Lung (tissue), 12 donors: ENCODE results near the gene PPP1R8. TPM values are rescaled to one million over a fixed set of nuclear protein-coding genes. Genes with fewer than 3 reads are reported as not detected.
A peak's percentile ranks its signal among the peaks of the same experiment; 100 is the strongest.

ENCODE experiments used
- ATAC-seq: fragments of 200-7000 bp; cut with Tn5 transposase; one replicate; pipeline ENCODE4 v1.9.1; 2020; ENCODE audit warnings: moderate number of reproducible peaks; ENCODE audit not compliant: insufficient read depth, low FRiP score
- DNase-seq, 3 donors: peaks; one replicate each; pipeline ENCODE4 v3.0.0-alpha.2; 2013 to 2017
- H3K27ac ChIP-seq, 2 donors: one replicate each; pipeline ENCODE4 v1.5.1; 2013; ENCODE audit warnings: mild to moderate bottlenecking in 2 of 2, moderate library complexity in 2 of 2, control low read depth in 1 of 2, inconsistent platforms in 1 of 2, low read depth in 1 of 2, low read length in 1 of 2
- H3K27me3 ChIP-seq, 3 donors: one replicate each; pipeline ENCODE4 v1.5.1; 2013; ENCODE audit warnings: low read length in 2 of 3; ENCODE audit not compliant: control insufficient read depth in 3 of 3, insufficient read depth in 3 of 3
- H3K36me3 ChIP-seq, 4 donors: one replicate each; pipeline ENCODE4 v1.5.1; 2013; ENCODE audit warnings: low read length in 4 of 4, mild to moderate bottlenecking in 1 of 4, moderate library complexity in 1 of 4; ENCODE audit not compliant: control insufficient read depth in 4 of 4, insufficient read depth in 4 of 4
- H3K4me1 ChIP-seq, 5 donors: one replicate each; pipeline ENCODE4 v1.5.1; 2013; ENCODE audit warnings: low read length in 5 of 5, mild to moderate bottlenecking in 2 of 5, moderate library complexity in 1 of 5; ENCODE audit not compliant: control insufficient read depth in 5 of 5, insufficient read depth in 5 of 5
- H3K4me3 ChIP-seq: one replicate; pipeline ENCODE4 v1.5.1; 2013; ENCODE audit warnings: mild to moderate bottlenecking, control low read depth, moderate library complexity
- H3K9ac ChIP-seq, 2 donors: one replicate each; pipeline ENCODE4 v1.5.1; 2013; ENCODE audit warnings: low read length in 2 of 2, control low read depth in 1 of 2; ENCODE audit not compliant: insufficient read depth in 1 of 2
- H3K9me3 ChIP-seq, 4 donors: one replicate each; pipeline ENCODE4 v1.5.1; 2013; ENCODE audit warnings: low read length in 3 of 4, mild to moderate bottlenecking in 1 of 4, moderate library complexity in 1 of 4; ENCODE audit not compliant: control insufficient read depth in 4 of 4, insufficient read depth in 3 of 4
- WGBS, 2 donors: extraction: QIAGEN DNeasy Blood & Tissue Kit; methylation state at CpG; one replicate each; pipeline ENCODE4 v1.1.7; 2013; 5-methylcytosine and 5-hydroxymethylcytosine counted together
- polyA plus RNA-seq, 2 donors: library from polyadenylated mRNA; stranded (reverse); fragments of 200-250 nt; gene quantifications; one replicate each; pipeline ENCODE4 v1.2.1, GENCODE V29; 2013
- total RNA-seq, 2 donors: library from RNA; depleted of rRNA in 1 of 2; stranded (reverse); fragments of >200 nt in 1 of 2; gene quantifications; one replicate each; pipeline ENCODE4 v1.2.1, GENCODE V29; 2014 to 2021
- TF ChIP-seq, protein P1 (sequence below): IDR thresholded peaks from 2 replicates; pipeline ENCODE4 v1.5.1; 2012; ENCODE audit warnings: mild to moderate bottlenecking; ENCODE audit errors: control extremely low read depth, extremely low read depth
- donor health status: control.
- donor health status: control.
- donor health status: Bipolar disorder and iron deficiency.
- donor health status: healthy.
- donor health status: DM: yes; HTN: yes; CAD: no.

Gene PPP1R8
- total and polyA plus RNA-seq, 4 donors: 20.9 to 37.0 (median 33.4) TPM

DNA sequence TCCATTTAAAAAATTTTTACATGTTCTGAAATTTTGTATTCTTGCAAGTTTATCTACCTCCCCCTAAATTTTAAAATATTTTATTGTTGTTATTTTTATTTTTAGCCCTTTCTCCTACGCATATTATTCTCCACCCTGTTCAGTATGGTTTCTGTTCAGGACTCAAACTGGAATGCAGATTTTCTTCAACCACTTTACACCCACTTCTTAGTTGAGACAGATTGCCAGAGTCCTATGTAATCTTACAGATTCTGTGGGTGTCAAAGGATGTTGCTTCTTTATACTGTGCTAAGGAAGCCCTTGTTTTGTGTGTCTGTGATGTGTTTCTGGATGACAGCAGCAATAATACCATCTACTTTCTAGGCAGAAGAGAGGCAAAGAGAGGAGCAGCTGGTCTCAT is 20.7 kb upstream of the PPP1R8 start:
- ATAC-seq (no peak), DNase-seq (no peak)
- no peak overlapping the region for H3K9ac ChIP-seq
- peaks cover 11 to 18% (median 13%) of the 10 kb centered on the region in 4 donors for H3K36me3 ChIP-seq
- H3K4me1 ChIP-seq: no peaks in the 10 kb centered on the region
- H3K9me3 ChIP-seq: no peaks in the 10 kb centered on the region
- H3K4me3 ChIP-seq: no peak overlapping the region
- no peaks in the 10 kb centered on the region for H3K27me3 ChIP-seq
- H3K27ac ChIP-seq: no peak overlapping the region
- TF ChIP-seq, protein P1, sequence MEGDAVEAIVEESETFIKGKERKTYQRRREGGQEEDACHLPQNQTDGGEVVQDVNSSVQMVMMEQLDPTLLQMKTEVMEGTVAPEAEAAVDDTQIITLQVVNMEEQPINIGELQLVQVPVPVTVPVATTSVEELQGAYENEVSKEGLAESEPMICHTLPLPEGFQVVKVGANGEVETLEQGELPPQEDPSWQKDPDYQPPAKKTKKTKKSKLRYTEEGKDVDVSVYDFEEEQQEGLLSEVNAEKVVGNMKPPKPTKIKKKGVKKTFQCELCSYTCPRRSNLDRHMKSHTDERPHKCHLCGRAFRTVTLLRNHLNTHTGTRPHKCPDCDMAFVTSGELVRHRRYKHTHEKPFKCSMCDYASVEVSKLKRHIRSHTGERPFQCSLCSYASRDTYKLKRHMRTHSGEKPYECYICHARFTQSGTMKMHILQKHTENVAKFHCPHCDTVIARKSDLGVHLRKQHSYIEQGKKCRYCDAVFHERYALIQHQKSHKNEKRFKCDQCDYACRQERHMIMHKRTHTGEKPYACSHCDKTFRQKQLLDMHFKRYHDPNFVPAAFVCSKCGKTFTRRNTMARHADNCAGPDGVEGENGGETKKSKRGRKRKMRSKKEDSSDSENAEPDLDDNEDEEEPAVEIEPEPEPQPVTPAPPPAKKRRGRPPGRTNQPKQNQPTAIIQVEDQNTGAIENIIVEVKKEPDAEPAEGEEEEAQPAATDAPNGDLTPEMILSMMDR: no peak
- WGBS, 2 donors: 86 to 98% methylated on average over 1 of the region's 1 CpG

- peaks cover 11 to 22% (median 13%) of the 10 kb centered on the region in 4 donors for H3K36me3 ChIP-seq
- H3K9me3 ChIP-seq: no peaks in the 10 kb centered on the region
- no peak overlapping the region for H3K9ac ChIP-seq
- no peak for DNase-seq
- WGBS, 2 donors: 90 to 94% methylated on average over 6 of the region's 6 CpGs
- no peak for ATAC-seq
- H3K27ac ChIP-seq: no peak overlapping the region
- TF ChIP-seq, protein P1: no peak
- no peak overlapping the region for H3K4me3 ChIP-seq
- H3K4me1 ChIP-seq: no peaks in the 10 kb centered on the region
- no peaks in the 10 kb centered on the region for H3K27me3 ChIP-seq
Observed at GRCh38 chr1:27811741-27812500, 18.7 kb upstream of the PPP1R8 start.

DNA sequence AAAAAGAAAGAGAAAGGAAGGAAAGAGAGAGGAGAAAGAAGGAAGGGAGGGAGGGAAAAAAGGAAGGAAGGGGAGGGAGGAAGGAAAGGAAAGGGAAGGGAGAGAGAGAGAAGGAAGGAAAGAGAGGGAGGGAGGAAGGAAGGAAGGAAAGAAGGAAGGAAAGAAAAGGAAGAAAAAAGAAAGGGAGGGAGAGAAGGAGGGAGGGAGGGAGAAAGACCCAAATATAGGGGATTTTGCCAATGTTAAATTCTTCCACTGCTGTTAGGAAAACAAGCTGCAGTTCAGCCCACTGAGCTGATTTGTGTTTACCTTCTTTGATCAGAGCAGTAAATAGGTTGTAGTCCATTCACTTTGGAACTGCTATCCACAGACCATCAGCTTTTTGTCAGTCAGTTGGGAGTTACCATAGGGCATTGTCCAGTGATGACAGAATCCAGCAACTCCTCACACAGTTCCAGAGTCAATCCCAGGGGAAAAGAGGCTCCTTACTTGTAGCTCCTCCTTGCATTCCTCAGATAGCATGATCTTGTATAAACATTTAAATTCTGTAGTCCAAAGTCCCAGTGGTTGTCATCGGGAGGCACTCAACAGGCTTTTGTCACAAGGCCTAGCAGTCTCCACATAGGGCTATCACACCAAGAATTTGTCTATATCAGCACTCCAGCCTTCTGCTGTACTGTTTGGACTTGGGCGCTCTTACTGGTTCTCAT is 13.5 kb upstream of the PPP1R8 start:
- Histone ChIP-seq H3K4me1 (no peaks in the 10 kb centered on the region), H3K9ac (peak overlapping the region in 1 of 2 donors; percentile 11), H3K36me3 (peaks cover 17 to 36% (median 23%) of the 10 kb centered on the region in 4 donors), H3K9me3 (no peaks in the 10 kb centered on the region), H3K27ac (no peak overlapping the region), H3K4me3 (no peak overlapping the region), H3K27me3 (no peaks in the 10 kb centered on the region)
- 61 to 83% methylated on average over 2 of the region's 2 CpGs for WGBS, 2 donors
- ATAC-seq: no peak
- TF ChIP-seq, protein P1: no peak
- peak; percentile 14 to 39 (median 14) for DNase-seq
